Activated CD4-positive, alpha-beta T cell treated with anti-CD3 and anti-CD28 coated beads, Interleukin-2, Interleukin-4, amounts not matched to agents 100 ng/mL and 50 ng/mL, durations not matched to agents 16 hours and 8 hours (primary cell): ENCODE data around the gene AIPL1.
"Not testable (repeated sequence)": the region's sequence is repeated elsewhere in the genome, so short reads cannot be mapped to it uniquely, and the experiment has no call there.

Experiments used
- DNase-seq: peaks from one replicate; pipeline ENCODE4 v3.0.0-alpha.2; 2020; ENCODE audit warnings: low spot score

AIPL1 gene, protein sequence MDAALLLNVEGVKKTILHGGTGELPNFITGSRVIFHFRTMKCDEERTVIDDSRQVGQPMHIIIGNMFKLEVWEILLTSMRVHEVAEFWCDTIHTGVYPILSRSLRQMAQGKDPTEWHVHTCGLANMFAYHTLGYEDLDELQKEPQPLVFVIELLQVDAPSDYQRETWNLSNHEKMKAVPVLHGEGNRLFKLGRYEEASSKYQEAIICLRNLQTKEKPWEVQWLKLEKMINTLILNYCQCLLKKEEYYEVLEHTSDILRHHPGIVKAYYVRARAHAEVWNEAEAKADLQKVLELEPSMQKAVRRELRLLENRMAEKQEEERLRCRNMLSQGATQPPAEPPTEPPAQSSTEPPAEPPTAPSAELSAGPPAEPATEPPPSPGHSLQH

DNA sequence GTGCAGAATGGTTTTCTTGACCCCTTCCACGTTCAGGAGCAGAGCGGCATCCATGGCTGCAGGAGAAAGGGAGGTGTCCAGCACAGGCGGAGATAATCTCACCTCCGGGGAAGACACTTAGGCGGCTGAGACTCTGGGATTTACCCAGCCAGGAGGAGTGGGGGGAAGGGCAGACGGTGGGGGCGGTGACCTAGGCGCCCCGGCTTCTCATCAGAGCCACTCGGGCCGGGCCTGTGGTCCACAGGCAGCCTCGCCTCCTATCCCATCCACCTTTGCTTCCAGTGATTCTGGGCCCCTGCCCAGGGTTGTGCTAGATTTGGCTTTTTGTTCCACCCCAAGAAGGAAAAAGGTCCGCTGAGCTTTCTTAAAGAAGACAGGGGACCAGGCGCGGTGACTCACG, at the start of gene AIPL1:
Gene AIPL1 (minus strand): TSS at position 71 of the 400 bp plus-strand sequence. CDS start 17 bp downstream, at position 54.
- DNase-seq = no peak

DNA sequence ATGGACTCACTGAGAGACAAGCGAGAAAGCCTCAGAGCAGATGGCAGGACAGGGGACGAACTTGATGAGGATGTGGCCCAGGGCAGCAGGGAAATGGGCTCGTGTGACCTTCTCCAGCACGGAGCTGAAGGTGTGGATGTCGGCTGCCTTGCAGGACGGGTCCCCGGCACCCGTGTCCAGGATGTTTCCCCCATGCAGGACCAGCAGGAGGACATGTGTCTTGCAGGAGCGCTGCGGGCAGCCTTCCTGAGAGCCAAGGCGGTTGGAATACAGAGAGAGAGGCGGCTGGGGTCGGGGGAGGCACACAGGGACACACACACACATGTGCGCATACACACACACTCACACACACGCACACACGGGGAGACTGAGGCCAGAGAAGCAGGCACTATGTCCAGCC, 48.6 kb upstream of the AIPL1 start:
- no peak for DNase-seq

DNA sequence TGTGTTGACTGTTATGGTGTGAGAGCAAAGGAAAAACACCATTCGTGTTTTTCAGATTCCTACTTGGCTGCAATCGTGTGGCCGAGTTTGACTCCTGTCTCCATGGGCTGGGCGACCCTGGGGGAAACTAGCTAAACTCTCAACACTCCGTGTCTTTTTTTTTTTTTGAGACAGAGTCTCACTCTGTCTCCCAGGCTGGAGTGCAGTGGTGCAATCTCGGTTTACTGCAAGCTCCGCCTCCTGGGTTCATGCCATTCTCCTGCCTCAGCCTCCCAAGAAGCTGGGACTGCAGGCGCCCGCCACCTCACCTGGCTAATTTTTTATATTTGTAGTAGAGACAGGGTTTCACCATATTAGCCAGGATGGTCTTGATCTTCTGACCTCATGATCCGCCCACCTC, 47.9 kb upstream of the AIPL1 start:
- DNase-seq = not testable (repeated sequence)

DNA sequence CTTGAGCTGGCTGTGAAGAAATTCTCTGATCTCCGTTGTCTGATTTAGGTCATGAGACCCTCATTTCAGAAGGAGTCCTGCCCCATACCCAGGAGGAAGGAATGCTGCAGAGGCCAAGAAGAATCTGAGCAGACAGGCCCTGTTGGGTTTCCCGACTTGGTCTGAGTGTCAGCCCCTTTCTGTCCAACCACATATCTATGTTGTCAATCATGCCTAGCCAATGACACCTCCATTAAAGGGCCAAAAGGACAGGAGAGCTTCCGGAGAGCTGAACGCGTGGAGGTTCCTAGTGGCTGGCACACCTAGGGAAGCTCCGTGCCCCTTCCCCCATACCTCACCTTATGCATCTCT, 47.2 kb upstream of the AIPL1 start:
- DNase-seq = no peak

DNA sequence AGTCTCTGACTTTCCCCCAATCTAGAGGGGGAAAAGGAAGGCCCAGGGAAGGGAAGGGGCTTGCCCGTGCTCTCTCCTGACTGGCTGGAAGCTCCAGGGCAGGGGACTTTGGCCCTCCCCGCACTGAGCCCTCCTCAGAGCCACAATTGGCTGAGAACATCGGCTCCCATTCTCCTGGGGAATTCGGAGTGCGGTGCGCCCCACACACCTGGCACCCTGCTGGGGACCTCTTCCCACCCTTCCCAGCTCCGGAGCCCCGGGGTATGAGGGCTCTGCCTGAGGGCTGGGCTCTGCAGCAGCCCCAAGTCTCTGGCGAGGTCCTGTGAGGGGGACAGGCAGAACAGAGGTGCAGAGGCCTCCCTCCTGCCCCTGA, 45.4 kb upstream of the AIPL1 start:
- no peak for DNase-seq

DNA sequence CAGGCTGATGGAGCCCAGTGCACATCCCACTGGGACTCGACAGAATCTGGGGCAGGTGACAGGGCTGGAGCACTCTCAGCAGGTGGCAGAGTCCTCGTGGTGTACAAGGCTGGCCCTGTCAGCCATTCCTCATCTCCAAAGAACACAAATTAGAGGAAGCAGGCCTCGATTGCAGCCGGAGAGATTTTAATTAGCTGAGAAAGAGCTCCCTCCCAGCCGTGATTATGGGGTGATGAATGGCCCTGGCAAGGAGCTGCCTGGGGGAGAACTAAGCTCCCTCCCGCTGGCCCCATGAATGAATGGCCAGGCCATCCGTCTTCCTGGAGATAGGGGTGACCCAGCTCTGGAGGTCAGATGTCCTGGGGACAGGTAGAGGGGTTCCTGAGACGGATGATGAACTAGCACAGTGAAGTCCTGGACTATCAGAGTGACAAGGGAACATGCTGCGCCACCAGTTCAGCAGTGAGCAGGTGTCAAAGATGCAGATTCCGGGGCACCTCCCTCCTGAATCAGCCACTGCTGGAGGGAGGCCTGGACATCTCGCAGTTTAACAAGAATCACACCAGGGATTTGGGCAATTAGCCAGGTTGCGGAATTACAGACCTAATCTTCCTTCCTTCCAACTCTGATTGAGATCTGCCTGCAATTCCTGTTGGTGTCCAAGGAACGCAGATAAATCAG, 44.8 kb upstream of the AIPL1 start:
- DNase-seq = no peak

DNA sequence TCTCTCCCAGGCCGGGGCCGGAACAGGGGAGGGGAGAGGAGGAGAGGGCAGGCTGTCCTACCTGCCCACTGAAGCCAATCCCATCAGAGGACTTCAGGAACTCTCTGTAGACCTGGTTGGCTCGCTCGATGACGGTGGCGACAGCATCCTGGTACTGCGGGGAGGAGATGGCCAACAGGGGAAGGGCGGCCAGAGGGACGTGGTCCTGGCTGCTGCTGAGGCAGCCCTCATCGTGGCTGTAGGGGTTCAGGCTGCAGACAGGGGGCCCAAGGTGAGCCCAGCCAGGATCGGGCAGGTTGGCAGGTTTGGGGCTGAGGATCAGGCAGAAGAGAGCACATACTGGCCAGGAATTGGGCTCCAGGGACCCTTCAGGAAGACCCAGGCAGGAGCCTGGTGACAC, 43.6 kb upstream of the AIPL1 start:
- no peak for DNase-seq

DNA sequence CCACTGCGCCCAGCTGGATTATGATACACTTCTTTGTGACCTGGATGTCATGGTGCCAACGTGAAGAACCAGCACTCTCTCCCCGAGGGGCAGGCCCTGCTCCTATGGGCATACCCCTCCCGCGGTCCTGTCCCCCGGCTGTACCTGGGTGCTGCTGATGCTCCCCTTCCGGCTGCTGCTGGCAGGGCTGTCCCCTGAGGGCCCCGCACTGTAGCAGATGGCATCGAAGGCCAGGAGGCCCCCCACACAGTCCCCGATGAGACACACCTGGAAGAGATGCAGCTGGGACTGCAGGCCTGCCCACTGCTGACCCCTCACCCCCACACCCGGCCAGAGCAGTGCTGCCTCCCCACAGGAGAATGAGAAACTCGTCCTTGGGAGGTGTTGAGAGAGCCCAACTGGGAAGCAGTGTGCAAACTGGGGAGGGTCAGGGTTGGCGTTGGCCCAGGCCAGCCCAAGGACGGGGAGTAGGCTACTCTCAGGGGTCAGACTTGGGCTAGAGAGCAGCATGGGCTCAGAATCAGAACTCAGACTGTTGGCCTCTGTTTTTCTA, 43.0 kb upstream of the AIPL1 start:
- DNase-seq = no peak

DNA sequence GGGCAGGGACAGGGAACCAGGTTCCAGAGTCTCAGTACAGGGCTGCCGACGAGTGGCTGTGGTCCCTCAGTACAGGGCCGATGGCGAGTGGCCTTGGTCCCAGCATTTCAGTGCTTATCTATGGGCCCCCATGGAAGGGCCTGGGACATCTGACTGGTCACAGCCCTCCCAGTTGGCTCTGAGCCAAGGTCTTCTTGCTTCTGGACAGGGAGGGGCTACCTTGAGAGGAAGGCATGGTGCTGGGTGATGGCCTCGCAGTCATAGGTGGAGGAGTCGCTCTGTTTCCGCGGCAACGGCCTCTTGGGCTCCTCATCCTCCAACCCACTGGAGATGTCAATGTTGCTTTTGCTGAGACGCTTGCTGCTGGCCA, 41.9 kb upstream of the AIPL1 start:
- DNase-seq = no peak

DNA sequence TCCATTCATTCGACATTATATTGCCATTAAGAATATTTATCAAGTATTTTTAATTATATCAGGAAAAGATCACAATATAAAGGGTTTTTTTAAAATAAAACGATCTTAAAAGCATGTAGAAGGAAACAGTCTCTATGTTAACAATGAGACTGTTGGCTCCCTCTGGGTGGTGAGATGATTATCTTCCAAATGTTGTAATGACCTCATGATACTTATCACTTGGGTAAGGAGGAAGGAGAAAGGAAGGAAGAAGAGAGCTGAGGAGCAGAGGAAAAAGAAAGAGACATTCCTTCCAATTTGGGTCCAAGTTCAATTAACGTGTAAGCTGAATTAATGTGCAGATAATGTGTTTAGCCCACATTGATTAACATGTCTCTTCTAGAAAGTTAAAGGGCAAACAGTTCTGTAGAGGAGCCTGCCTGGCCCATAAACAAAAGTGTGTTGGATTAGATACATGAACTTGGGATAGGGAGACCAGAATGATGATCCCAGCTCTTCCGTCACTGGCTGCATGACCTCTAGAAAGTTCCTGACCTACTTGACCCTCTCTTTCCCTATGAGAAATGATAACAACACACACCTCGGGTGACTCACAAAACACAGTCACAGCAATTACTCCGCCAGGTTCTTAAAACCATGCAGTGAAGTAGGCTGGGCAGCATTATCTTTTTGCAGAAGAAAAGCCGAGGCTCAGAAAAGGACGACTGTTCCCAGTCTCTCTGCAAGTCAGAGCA, 41.3 kb upstream of the AIPL1 start:
- no peak for DNase-seq

DNA sequence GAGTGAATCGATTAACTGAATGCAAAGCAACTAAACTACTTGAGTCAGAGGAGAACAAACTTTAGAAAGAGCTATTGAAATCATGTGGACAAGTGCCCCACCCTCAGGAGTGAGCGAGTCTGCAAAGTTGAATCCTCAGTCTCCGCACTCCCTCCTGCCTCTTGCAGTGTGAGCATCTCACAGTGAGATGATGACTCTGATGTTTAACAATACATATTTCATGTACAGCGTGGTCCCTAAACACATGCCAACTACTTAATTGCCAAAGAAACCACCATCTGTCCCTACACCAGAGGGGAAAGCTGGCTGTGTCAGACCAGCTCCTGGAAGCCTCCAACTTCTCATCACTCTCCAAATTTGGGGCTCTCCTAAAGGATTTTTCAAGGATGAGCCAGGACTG, 40.5 kb upstream of the AIPL1 start:
- no peak for DNase-seq

DNA sequence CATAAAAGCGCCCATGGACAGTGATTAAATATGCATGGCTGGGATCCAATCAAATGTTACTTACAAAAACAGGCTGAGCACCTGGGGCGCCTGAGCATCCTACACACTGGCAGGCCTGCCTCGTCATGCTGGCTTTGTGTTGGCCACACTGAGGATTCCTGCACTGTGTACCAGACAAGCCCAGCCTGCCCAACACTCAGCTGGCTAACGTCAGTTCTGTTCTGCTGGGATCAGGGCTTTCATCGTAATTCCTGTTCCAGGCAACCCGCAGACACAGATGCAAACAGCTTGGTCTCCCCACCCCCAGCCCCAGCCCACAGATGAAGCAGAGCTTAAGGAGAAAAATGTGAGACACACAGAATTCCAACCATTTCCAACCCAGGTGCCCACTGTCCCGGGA, 40.0 kb upstream of the AIPL1 start:
- DNase-seq = no peak

DNA sequence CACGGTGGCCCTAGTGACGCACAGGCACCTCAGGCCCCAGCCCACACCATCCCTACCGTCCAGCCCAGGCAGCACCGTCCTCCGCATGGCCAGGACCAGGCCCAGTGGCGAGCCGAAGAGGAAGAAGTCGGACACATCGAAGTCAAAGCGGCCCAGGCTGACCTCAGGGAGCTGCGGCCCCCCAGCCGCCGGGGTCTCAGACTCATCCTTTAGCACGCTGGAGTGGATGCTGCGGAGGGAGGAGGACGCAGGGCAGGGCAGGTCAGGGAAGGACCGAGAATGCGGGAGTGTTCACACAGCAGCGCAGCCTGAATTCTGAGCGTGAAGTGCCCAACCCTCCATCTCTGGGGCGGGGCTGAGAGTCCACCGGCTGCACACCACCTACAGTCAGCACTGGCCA, 39.5 kb upstream of the AIPL1 start:
- DNase-seq = no peak

DNA sequence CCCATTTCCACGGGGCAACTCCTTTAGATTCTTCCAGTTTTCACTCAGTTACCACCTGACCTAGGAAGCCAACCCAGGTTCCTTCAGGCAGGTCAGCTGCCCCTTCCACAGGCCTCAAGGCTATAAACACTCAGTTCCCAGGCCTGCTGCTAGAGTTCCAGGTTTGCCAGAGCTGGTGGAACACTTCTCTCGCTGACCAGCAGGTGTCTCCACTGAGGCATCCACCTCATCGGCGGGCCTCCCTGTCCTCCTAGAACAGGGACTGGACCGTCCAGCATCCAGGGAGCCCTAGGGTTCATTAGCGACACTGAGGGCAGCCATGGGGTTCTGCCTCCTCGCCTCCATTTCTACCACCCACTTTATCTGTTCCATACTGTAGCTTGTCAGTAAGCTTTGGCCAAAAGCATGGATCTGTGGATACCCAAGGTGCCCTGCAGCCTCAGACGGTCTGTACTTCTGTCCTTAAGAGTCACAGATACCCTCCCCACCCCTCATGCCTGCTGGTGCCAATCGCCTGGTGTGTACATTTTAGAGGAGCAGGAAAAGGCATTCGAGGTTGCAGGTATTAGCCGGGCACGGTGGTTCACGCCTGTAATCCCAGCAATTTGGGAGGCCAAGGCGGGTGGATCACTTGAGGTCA, 38.3 kb upstream of the AIPL1 start:
- DNase-seq = peak; percentile 65

DNA sequence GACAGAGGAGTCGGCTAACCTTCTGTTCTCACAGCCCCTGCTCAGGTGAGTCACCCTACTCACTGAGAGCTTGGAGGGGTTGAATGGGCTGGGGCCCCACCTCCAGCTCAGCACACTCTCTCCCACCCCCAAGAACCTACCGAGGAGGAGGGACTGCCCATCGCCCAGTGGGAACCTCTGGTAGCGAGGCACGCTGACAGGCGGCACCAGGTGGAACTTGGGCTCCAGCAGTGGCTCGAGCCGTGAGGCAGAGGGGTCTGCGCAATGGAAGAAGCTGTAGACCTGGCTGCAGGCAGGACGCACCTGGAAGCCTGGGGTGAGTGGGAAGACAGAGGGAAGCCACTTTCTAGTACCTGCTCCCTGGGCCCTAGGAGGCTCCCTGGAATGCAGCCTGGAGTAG, 37.6 kb upstream of the AIPL1 start:
- DNase-seq = no peak

DNA sequence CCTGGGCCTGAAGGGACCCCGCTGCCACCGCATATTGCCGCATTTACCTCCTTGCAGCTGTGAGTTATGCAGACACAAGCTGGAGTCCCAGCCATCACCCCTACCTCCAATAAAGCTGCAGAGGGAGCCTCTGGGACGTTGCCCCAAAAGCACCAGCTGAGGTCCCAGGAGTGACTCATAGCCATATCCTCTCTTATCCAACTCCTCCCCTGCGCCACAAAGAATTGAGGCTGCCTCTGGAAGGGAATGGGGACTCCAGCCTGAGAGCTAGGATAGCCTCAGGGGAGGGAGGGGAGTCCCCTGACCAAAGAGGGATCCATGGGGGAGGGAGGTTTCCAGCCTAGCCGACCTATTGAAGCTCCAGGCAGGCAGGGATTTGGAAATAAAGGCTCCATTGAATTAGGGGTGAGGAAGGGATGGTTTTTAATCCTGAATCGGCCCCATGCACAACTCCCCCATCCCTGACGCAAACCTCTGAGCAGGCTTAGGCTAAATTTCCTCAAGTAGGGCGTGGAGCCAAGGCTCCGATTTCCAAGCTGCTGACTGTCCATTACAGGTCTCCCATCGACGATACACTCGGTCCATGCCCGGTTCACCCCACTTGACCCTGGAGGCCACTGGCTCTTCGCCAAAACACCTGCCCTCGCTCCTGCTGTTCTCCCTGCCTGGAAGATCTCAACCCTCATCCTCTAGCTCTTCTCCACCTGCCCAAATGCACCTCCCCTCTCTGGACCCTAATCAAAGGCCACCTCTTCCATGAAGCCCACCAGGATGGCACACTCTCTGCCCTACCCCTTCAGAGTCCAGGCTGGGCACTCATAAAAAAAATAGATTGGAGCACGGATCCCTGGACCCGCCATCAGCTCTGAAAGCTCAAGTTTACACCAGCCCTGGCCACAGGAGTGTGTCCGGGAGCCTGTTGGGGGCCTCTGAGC, 36.9 kb upstream of the AIPL1 start:
- DNase-seq = no peak

DNA sequence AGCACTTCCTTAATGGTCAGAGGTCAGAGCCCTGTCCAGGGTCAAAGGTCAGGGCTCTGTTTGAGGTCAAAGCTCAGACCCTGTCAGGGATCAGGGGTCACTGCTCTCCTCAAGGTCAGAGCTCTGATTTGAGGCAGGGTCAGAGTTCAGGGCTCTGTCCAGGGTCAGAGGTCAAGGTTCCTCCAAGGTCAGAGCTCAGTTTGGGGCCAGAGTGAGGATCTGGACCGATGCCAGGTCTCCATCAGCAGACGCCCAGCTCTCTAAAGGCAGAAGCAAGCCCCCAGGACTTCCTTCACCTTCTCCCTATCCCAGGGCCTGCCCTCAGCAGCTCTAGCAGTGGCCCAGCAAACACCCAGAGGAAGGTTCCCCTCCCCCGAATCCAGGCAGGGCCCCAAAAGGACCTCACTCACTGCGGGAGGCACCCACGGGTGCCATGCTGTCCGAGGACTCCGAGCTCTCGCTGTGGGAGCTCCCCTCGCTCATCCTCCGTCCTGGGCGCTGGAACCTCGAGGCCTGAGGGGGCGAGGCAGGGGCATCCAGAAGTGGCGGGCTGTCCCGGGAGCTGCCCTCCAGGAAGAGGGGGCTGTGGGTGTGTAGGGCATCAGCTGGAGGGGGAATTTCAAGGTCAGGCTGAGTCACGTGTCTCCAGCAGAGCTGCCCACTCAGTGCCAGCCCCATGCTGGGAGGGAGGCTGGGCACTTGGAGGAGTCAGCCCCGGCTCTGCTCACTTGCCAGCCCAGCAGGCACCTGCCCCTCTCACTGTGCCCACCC, 36.0 kb upstream of the AIPL1 start:
- no peak for DNase-seq

DNA sequence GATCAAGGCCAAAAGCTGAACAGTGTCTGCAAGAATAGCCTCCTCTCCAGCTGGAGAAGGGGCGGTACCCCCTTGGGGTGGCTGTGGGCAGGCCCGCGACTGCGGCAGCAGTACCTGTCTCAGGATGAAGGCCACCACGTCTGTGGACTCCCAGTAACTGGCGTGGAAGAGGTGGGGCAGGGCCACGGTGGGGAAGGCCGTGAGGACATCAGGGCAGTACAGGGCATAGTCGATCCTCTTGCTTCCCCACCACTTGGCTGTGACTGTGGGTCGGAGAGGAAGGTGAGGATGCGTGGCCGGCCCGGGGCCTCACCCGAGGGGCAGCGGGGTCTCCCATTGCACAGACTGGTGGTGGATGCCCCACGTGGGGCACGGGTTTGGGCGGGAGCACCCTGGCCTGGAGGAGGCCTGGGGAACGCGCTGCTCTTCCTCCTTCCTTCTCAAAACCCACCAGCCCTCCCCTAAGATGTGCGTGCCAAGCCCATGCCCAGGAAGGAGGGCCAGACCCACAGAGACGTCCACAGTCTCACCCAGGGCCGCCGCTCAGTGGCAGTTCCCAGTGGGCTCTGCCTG, 35.3 kb upstream of the AIPL1 start:
- no peak for DNase-seq

DNA sequence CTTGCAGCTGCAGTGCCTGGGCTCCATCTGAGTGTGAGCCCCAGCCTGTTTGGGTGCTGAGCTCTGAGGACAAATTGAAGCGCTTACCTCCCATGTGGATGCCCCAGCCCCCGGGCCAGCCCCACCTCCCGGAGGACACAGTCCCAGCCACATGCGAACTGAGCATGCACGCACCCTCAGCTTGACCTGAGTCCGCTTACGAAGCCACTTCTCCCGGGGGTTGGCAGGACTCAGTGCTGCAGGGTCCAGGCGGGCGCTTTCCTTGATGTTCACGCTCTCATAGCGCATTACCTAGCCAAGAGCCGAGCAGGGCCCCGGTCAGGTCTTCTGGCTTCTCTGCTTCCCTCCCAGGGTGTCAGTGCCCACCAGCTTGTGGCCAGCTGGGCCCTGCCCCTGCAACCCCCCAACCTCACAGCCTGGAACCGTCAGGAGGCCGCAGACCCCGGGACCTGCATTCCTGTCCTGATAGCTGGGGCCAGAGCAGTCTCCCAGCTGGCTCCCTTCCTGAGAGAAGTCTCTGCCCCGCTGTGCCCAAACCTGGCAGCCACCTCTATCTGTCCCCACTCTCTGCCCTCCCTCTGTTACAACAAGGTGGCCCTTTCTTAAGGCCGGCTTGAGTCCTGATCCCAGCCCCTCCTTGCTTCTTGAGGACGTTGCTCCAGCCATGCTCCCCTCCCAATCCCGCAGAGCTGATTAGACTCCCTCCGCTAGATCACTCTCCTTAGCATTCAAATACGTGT, 33.3 kb upstream of the AIPL1 start:
- DNase-seq = no peak

DNA sequence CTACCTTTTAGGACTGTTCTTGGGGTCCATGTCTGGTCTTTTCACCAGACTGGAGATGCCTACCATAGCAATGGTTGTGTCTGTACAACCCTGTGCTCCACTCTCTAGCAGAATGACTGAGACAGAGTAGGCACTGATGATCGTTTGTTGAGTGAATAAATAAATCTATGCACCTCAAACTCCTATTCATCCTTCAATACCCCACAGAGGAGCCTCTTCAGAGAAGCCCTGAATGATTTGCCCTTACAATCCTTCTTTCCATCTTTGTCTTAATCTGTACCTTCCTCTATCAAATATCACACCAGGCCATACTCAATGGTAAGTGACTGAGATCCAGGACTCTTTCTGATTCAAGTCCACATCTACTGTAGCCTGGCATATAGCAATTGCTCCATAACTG, 32.6 kb upstream of the AIPL1 start:
- no peak for DNase-seq
